ENCODE results near the gene KIF5A. TPM values are rescaled to one million over a fixed set of nuclear protein-coding genes. Genes with fewer than 3 reads are reported as not detected.

KIF5A gene
- total RNA-seq, 1 donor from 2014 or later = 7.9 TPM

GRCh38 chr12:57593187-57593586 is 43.3 kb downstream of the KIF5A start:
- no peak for TF ChIP-seq EZH2 (IDR thresholded peaks at IDR 0.05)
- no peak overlapping the region for H3K27ac Mint-ChIP-seq
- peaks cover 5% of the 10 kb centered on the region for H3K27me3 Mint-ChIP-seq (ENCODE audit: insufficient read depth, low read depth)
- H3K9me3 Mint-ChIP-seq = no peaks in the 10 kb centered on the region
- no peak overlapping the region for H3K4me2 ChIP-seq
- H3K27me3 ChIP-seq = peaks cover 6% of the 10 kb centered on the region
- DNase-seq (ENCODE audit: low spot score) = no peak
- no peaks in the 10 kb centered on the region for H3K36me3 Mint-ChIP-seq
- peaks cover 6% of the 10 kb centered on the region for H3K4me1 ChIP-seq
- no peak overlapping the region for H3K4me3 ChIP-seq
- H3K79me2 ChIP-seq (ENCODE audit: low read depth) = peaks cover 21% of the 10 kb centered on the region
- H3K27ac ChIP-seq = no peak overlapping the region
- H3K4me1 Mint-ChIP-seq = peaks cover 16% of the 10 kb centered on the region
- no peak overlapping the region for H2AFZ ChIP-seq (replicated peaks)
- H3K9ac ChIP-seq = no peak overlapping the region
- H3K36me3 ChIP-seq = no peaks in the 10 kb centered on the region
- H3F3A ChIP-seq (ENCODE audit: low read depth) = peaks cover 5% of the 10 kb centered on the region
- H3K9me3 ChIP-seq (ENCODE audit: low read depth) = no peaks in the 10 kb centered on the region
- no peaks in the 10 kb centered on the region for H4K20me1 ChIP-seq (ENCODE audit: low read depth)
- H3K4me3 Mint-ChIP-seq = no peak overlapping the region

DNA sequence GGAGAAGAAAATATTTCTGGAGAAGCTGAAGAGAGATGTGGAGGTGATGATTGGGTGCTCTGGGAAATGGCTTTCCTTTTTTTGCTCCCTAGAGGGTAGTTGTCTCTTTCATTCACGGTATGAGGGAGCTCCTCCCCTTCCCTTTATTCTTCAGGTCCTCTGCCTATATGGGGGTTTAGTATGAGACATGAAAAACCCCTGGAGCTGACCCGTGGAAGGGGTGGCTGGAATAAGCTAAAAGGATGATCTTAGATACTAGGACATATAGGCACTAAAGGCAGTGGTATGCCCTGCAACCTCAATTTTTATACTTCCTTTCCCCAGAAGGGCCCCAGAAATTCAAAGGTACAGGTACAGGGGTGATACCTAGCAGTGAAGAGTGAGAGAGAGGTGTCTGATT is 50.6 kb downstream of the KIF5A start:
- H3K27me3 Mint-ChIP-seq (ENCODE audit: insufficient read depth, low read depth) = peaks cover 7% of the 10 kb centered on the region
- peaks cover 13% of the 10 kb centered on the region for H3K4me1 Mint-ChIP-seq
- Histone ChIP-seq H4K20me1 (ENCODE audit: low read depth) (no peaks in the 10 kb centered on the region), H3K27ac (no peak overlapping the region), H2AFZ (replicated peaks) (no peak overlapping the region), H3K79me2 (ENCODE audit: low read depth) (peaks cover 7% of the 10 kb centered on the region), H3F3A (ENCODE audit: low read depth) (peaks cover 12% of the 10 kb centered on the region), H3K9ac (no peak overlapping the region), H3K4me1 (peaks cover 13% of the 10 kb centered on the region), H3K27me3 (no peaks in the 10 kb centered on the region), H3K4me2 (no peak overlapping the region), H3K9me3 (ENCODE audit: low read depth) (no peaks in the 10 kb centered on the region), H3K4me3 (no peak overlapping the region), H3K36me3 (no peaks in the 10 kb centered on the region)
- peaks cover 19% of the 10 kb centered on the region for H3K36me3 Mint-ChIP-seq
- TF ChIP-seq CTCF (IDR thresholded peaks at IDR 0.05) (no peak), EZH2 (IDR thresholded peaks at IDR 0.05) (no peak), EZH2phosphoT487 (IDR thresholded peaks at IDR 0.05) (no peak)
- no peaks in the 10 kb centered on the region for H3K9me3 Mint-ChIP-seq
- no peak overlapping the region for H3K4me3 Mint-ChIP-seq
- no peak for DNase-seq (ENCODE audit: low spot score)
- H3K27ac Mint-ChIP-seq = no peak overlapping the region

- no peaks in the 10 kb centered on the region for H3K36me3 ChIP-seq
- H4K20me1 ChIP-seq (ENCODE audit: low read depth) = peaks cover 4% of the 10 kb centered on the region
- no peak overlapping the region for H3K27ac ChIP-seq
- no peaks in the 10 kb centered on the region for H3K9me3 ChIP-seq (ENCODE audit: low read depth)
- TF ChIP-seq CTCF (IDR thresholded peaks at IDR 0.05) (no peak), EZH2phosphoT487 (IDR thresholded peaks at IDR 0.05) (no peak), EZH2 (IDR thresholded peaks at IDR 0.05) (no peak)
- peaks cover 16% of the 10 kb centered on the region for H3K79me2 ChIP-seq (ENCODE audit: low read depth)
- Mint-ChIP-seq H3K36me3 (peaks cover 22% of the 10 kb centered on the region), H3K27me3 (ENCODE audit: insufficient read depth, low read depth) (peaks cover 8% of the 10 kb centered on the region), H3K4me1 (peaks cover 23% of the 10 kb centered on the region), H3K9me3 (no peaks in the 10 kb centered on the region), H3K4me3 (no peak overlapping the region), H3K27ac (no peak overlapping the region)
- H3K9ac ChIP-seq = no peak overlapping the region
- H3K27me3 ChIP-seq = no peaks in the 10 kb centered on the region
- H3K4me2 ChIP-seq = no peak overlapping the region
- H3F3A ChIP-seq (ENCODE audit: low read depth) = peaks cover 12% of the 10 kb centered on the region
- no peak for DNase-seq (ENCODE audit: low spot score)
- H2AFZ ChIP-seq (replicated peaks) = no peak overlapping the region
- no peak overlapping the region for H3K4me3 ChIP-seq
- peaks cover 18% of the 10 kb centered on the region for H3K4me1 ChIP-seq
Measured at GRCh38 chr12:57602544-57602943, 52.7 kb downstream of the KIF5A start.

GRCh38 chr12:57603324-57603723 is 53.5 kb downstream of the KIF5A start:
- Histone ChIP-seq H3K27ac (no peak overlapping the region), H3K4me1 (peaks cover 18% of the 10 kb centered on the region), H3K27me3 (no peaks in the 10 kb centered on the region), H3K36me3 (no peaks in the 10 kb centered on the region), H3K9ac (no peak overlapping the region), H3K79me2 (ENCODE audit: low read depth) (peaks cover 16% of the 10 kb centered on the region), H3K4me2 (peak overlapping the region; percentile 95), H3K9me3 (ENCODE audit: low read depth) (no peaks in the 10 kb centered on the region), H3F3A (ENCODE audit: low read depth) (peaks cover 15% of the 10 kb centered on the region), H3K4me3 (no peak overlapping the region), H2AFZ (replicated peaks) (peak overlapping the region; percentile 99), H4K20me1 (ENCODE audit: low read depth) (peaks cover 6% of the 10 kb centered on the region)
- Mint-ChIP-seq H3K4me1 (peaks cover 23% of the 10 kb centered on the region), H3K9me3 (no peaks in the 10 kb centered on the region), H3K27me3 (ENCODE audit: insufficient read depth, low read depth) (peaks cover 8% of the 10 kb centered on the region), H3K27ac (no peak overlapping the region), H3K36me3 (peaks cover 26% of the 10 kb centered on the region), H3K4me3 (peak overlapping the region; percentile 91)
- no peak for DNase-seq (ENCODE audit: low spot score)
- TF ChIP-seq CTCF (IDR thresholded peaks at IDR 0.05) = no peak
- no peak for TF ChIP-seq EZH2 (IDR thresholded peaks at IDR 0.05)
- TF ChIP-seq EZH2phosphoT487 (IDR thresholded peaks at IDR 0.05) = no peak

All from neural progenitor cell (in vitro differentiated cells).